Epithelial cell of proximal tubule (primary cell): ENCODE data around the gene ARHGAP42. TPM values are rescaled to one million over a fixed set of nuclear protein-coding genes. Genes with fewer than 3 reads are reported as not detected.

Experiments used
- DNase-seq: peaks from one replicate; pipeline ENCODE4 v3.0.0-alpha.2; 2011; ENCODE audit warnings: low read depth
- H3K4me3 ChIP-seq: 2 replicates; pipeline ENCODE4 v1.5.1; 2011; ENCODE audit warnings: low read depth, mild to moderate bottlenecking, low read length
- total RNA-seq: library from RNA; depleted of rRNA; stranded (reverse); fragments of >200 nt; gene quantifications from 2 replicates; pipeline ENCODE4 v1.2.3, GENCODE V29; 2015
- TF ChIP-seq, protein P1 (sequence below): conservative IDR thresholded peaks from 2 replicates; pipeline ENCODE4 v1.5.1; 2012; ENCODE audit warnings: low read depth, mild to moderate bottlenecking, low read length

Gene ARHGAP42
- total RNA-seq, 1 donor from 2014 or later, result 8.0 TPM

DNA sequence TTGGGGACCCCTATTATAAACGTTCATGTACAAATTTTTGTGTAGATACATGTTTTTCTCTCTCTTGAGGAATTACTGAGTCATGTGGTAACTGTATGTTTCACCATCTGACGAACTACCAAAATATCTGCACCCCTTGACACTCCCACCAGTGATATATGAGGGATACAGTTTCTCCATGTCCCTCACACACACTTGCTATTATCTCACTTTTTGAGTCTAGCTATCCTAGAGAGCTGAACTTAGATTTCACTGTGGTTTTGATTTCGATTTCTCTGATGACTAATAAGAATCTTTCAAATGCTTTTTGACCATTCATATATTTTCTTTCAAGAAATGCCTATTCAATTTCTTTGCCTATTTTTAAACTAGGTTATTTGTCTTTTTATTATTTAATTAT, 242.3 kb downstream of the ARHGAP42 start:
- TF ChIP-seq, protein P1, sequence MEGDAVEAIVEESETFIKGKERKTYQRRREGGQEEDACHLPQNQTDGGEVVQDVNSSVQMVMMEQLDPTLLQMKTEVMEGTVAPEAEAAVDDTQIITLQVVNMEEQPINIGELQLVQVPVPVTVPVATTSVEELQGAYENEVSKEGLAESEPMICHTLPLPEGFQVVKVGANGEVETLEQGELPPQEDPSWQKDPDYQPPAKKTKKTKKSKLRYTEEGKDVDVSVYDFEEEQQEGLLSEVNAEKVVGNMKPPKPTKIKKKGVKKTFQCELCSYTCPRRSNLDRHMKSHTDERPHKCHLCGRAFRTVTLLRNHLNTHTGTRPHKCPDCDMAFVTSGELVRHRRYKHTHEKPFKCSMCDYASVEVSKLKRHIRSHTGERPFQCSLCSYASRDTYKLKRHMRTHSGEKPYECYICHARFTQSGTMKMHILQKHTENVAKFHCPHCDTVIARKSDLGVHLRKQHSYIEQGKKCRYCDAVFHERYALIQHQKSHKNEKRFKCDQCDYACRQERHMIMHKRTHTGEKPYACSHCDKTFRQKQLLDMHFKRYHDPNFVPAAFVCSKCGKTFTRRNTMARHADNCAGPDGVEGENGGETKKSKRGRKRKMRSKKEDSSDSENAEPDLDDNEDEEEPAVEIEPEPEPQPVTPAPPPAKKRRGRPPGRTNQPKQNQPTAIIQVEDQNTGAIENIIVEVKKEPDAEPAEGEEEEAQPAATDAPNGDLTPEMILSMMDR, result no peak
- no peak for DNase-seq
- no peak overlapping the region for H3K4me3 ChIP-seq

DNA sequence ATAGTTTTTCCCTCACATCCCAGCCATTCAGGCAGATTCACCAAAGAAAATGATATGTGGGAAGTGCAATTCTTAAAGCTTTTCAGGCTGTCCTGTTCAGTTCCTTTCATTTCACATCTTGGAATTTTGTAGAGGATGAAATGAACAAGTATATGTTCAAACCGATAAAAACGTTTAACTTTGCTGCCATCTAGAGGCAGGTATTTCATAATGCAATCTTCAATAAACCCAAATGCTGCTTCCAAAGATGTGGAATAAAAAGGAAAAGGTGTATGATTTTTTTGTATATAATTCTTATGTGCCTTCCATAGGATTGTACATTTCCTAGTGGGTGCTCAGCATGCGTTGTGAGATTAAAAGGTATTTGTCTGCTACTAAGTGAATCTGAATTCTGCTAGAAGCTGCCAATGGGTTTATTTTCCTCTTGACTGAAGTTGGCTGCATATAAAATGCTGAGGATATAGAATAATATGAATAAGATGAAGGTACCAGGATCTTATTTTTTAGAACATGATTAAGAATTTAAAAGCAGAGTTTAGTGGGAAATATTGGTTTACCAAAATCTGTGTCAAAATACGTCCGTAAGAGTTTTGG, 243.2 kb downstream of the ARHGAP42 start:
- no peak overlapping the region for H3K4me3 ChIP-seq
- TF ChIP-seq, protein P1, result peak; percentile 63
- DNase-seq, result no peak

DNA sequence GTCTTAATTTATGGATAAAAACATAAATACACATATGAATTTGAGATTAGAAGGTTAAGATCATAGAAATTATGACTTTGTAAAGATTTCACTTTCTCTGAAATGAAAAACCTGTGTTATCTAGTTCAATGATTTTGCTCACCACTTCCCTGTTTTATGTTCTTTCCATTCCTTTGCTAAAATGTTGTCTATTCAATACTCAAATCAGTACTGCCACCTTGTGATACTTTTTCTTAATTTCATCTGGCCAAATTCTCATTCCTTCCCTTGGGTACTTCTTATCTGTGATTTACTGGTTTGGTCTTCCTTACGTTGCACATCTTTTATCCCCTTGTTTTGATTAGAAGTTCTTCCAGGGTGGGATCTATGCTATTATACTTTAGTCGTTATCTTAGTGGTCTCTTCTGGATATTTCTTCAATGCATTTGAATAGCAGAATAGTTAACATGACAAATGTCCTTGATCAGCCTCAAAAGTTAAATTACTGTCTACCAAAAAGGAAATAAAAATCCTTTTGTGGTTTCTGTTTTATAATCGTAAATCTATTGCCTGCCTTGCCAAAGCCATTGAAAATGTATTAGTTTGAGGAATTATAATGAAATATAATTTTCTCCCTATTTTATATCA, 245.5 kb downstream of the ARHGAP42 start:
- TF ChIP-seq, protein P1, result peak; percentile 58
- H3K4me3 ChIP-seq, result no peak overlapping the region
- DNase-seq, result no peak

DNA sequence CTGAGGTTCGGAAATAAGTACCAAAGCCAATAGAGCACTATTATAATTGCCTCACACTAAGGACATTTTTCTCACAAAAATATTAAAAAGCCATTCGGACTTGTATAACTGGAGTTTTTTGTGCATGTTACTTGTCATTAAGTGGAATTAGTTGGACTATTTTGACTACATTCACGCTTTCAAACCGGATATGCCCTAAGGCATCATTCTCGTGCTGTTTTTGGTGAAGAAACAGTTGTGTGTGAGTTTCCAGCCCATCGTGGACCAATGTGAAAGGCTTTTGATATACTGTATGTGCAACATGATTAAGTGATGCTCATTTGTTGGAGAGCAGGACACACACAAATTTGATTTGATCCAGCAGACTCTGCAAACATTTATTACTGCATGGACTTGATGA, 249.7 kb downstream of the ARHGAP42 start:
- no peak for DNase-seq
- TF ChIP-seq, protein P1, result no peak
- no peak overlapping the region for H3K4me3 ChIP-seq

DNA sequence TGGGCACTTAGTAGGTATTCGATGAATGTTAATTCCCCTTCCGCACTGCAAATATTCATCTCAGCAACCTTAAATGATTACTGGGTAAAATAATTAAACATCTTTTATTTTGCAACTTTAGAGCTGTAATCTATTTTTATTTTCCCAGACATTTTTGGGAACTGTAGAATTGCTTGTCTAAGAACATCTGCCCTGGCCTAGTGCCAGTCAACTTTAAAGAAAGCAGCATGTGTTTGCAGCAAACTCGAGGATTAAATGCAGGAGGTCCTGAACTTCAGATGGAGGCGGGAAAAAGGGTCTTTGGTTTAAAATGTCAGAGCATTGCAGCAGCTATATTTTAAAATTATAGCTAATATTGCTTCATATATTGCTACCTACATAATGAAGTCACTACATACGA, 252.5 kb downstream of the ARHGAP42 start:
- DNase-seq, result no peak
- H3K4me3 ChIP-seq, result no peak overlapping the region
- TF ChIP-seq, protein P1, result no peak

DNA sequence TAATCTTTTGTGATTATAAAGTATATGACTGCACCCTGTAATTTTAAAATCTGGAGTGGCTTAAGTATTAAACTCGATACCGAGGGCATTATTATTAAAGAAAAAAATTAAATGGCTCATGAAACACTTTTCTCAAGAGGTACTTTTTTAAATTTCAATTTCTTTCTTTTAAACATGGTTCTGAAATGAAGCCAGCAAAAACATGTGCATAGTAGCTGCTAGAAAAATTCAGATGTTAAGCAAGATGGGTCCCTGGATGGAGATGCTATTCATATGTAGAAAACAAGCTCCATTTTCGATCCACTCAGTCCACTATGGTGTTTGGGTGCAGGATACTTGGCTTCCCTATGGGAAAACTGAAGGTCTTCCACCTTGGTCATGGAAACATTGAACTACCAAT, 253.0 kb downstream of the ARHGAP42 start:
- TF ChIP-seq, protein P1, result no peak
- no peak for DNase-seq

DNA sequence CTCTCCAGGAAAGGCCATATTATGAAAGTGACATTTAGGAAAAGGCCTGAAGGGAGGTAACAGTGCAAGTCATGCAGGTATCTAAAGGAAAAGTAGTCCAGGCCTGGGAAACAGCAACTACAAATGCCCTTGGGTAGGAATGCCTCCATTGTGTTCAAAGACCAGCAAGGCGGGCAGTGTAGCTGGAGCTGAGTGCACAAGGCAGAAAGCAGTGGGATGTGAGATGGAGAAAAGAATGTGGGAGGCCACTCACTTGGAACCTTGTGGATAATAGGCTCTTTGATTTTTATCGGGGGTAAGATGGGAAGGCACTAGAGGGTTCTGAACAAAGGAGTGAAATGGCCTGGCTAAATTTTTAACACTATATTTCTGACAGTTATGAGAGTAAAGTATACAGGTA, 253.9 kb downstream of the ARHGAP42 start:
- no peak for DNase-seq
- TF ChIP-seq, protein P1, result no peak
- H3K4me3 ChIP-seq, result no peak overlapping the region

More for the DNA sequence above, 253.0 kb downstream of the ARHGAP42 start:
- no peak overlapping the region for H3K4me3 ChIP-seq
